NCI-H2107 (cell line): Measurements from ENCODE around the gene NET1.
A peak's percentile ranks its signal among the peaks of the same experiment; 100 is the strongest.

Experiments used
- DNase-seq: peaks from one replicate; lab custom pipeline; 2025; lab: John Stamatoyannopoulos, UW

NET1 gene

GRCh38 chr10:5482016-5482415 lies 69.7 kb downstream of the NET1 start:
- no peak for DNase-seq

GRCh38 chr10:5484205-5484604 lies 71.8 kb downstream of the NET1 start:
- DNase-seq, result no peak

GRCh38 chr10:5485290-5485689 lies 72.9 kb downstream of the NET1 start:
- no peak for DNase-seq

- no peak for DNase-seq
Measured at GRCh38 chr10:5485948-5486852, 73.8 kb downstream of the NET1 start.

- no peak for DNase-seq
Measured at GRCh38 chr10:5486853-5487235, 74.5 kb downstream of the NET1 start.

- DNase-seq, result peak; percentile 8
Measured at GRCh38 chr10:5488272-5489161, 76.2 kb downstream of the NET1 start.

- DNase-seq, result no peak
Measured at GRCh38 chr10:5490032-5490431, 77.7 kb downstream of the NET1 start.

- DNase-seq, result no peak
Measured at GRCh38 chr10:5490698-5491464, 78.5 kb downstream of the NET1 start.

- DNase-seq, result no peak
Measured at GRCh38 chr10:5491477-5491876, 79.1 kb downstream of the NET1 start.

- no peak for DNase-seq
Measured at GRCh38 chr10:5492322-5492855, 80.0 kb downstream of the NET1 start.

- no peak for DNase-seq
Measured at GRCh38 chr10:5492929-5493576, 80.7 kb downstream of the NET1 start.

GRCh38 chr10:5493691-5494090 lies 81.3 kb downstream of the NET1 start:
- no peak for DNase-seq

- no peak for DNase-seq
Measured at GRCh38 chr10:5494611-5495010, 82.3 kb downstream of the NET1 start.

GRCh38 chr10:5496261-5497250 lies 84.2 kb downstream of the NET1 start:
- no peak for DNase-seq

GRCh38 chr10:5497289-5497688 lies 84.9 kb downstream of the NET1 start:
- DNase-seq, result no peak

GRCh38 chr10:5497948-5498730 lies 85.8 kb downstream of the NET1 start:
- DNase-seq, result no peak

- DNase-seq, result no peak
Measured at GRCh38 chr10:5498791-5499492, 86.6 kb downstream of the NET1 start.

GRCh38 chr10:5499493-5500140 lies 87.3 kb downstream of the NET1 start, which contains the start of gene CALML5:
CALML5 (minus strand) TSS chr10:5499570; CDS start chr10:5499438, 132 bp downstream.
- DNase-seq, result no peak
